A549 (cell line): ENCODE results near the gene ADAM12.

Experiments
- CEBPB ChIP-seq, 2 experiments: fragments of >200 bp in 1 of 2; sonication (Bioruptor Twin) in 1 of 2; formaldehyde crosslinking in 1 of 2; IDR thresholded peaks; 2 replicates each; pipeline ENCODE4 v1.6.1; 2012 to 2016
- JUN ChIP-seq, 2 experiments: fragments of >200 bp; sonication (Bioruptor Twin); formaldehyde crosslinking; IDR thresholded peaks; 2 replicates in 1 of 2; 3 replicates in 1 of 2; pipeline ENCODE4 v1.6.1; 2016 to 2017
- NPAS2 ChIP-seq: fragments of 250-450 bp; sonication (Bioruptor Pico); IDR thresholded peaks from 2 replicates; pipeline ENCODE4 v1.8.0; 2022; ENCODE audit warnings: mild to moderate bottlenecking, moderate library complexity, borderline replicate concordance
- POLR2A ChIP-seq: IDR thresholded peaks from 2 replicates; pipeline ENCODE4 v1.6.1; 2012; ENCODE audit warnings: mild to moderate bottlenecking, low read length
- RFX5 ChIP-seq: fragments of 450-650 bp; IDR thresholded peaks from 2 replicates; pipeline ENCODE4 v1.7.1; 2014; ENCODE audit warnings: antibody characterized with exemption, mild to moderate bottlenecking, moderate library complexity
- SREBF2 ChIP-seq: fragments of 450-650 bp; IDR thresholded peaks from 2 replicates; pipeline ENCODE4 v1.6.1; 2014; ENCODE audit warnings: mild to moderate bottlenecking, moderate library complexity
- TF ChIP-seq, protein P1 (sequence below): fragments of >200 bp; sonication (Bioruptor Twin); formaldehyde crosslinking; IDR thresholded peaks from 3 replicates; pipeline ENCODE4 v1.5.1; 2016
- TF ChIP-seq, protein P2 (sequence below): IDR thresholded peaks from 2 replicates; pipeline ENCODE4 v1.6.1; 2012

DNA sequence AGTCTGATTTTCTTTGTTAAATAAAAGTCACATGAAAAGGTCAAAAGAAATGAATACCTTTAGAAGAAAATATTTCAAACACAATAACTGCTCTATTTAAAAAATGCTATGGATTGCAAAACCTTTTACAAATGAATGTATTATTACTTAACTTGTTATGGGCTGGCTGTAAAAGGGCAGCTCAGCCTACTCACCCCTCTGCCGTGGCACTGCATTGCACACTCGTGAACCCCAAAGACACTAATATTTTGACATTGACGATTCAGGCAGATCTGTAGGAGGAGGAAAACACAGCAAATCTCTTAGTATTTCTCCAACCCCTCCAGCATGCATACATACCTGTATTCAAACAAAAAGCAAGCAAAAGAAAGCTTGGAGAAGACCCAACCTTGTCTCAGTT, 342.4 kb downstream of the ADAM12 start:
- TF ChIP-seq POLR2A, result no peak
- TF ChIP-seq, protein P1, sequence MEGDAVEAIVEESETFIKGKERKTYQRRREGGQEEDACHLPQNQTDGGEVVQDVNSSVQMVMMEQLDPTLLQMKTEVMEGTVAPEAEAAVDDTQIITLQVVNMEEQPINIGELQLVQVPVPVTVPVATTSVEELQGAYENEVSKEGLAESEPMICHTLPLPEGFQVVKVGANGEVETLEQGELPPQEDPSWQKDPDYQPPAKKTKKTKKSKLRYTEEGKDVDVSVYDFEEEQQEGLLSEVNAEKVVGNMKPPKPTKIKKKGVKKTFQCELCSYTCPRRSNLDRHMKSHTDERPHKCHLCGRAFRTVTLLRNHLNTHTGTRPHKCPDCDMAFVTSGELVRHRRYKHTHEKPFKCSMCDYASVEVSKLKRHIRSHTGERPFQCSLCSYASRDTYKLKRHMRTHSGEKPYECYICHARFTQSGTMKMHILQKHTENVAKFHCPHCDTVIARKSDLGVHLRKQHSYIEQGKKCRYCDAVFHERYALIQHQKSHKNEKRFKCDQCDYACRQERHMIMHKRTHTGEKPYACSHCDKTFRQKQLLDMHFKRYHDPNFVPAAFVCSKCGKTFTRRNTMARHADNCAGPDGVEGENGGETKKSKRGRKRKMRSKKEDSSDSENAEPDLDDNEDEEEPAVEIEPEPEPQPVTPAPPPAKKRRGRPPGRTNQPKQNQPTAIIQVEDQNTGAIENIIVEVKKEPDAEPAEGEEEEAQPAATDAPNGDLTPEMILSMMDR, result no peak
- TF ChIP-seq NPAS2, result no peak
- no peak for TF ChIP-seq RFX5
- TF ChIP-seq JUN (IDR thresholded peaks at IDR 0.05), result no peak
- no peak for TF ChIP-seq CEBPB (IDR thresholded peaks at IDR 0.05)
- TF ChIP-seq, protein P2, sequence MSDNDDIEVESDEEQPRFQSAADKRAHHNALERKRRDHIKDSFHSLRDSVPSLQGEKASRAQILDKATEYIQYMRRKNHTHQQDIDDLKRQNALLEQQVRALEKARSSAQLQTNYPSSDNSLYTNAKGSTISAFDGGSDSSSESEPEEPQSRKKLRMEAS, result no peak
- TF ChIP-seq SREBF2, result no peak
